HepG2 (cell line): ENCODE results near the gene SGF29.
"Not testable (repeated sequence)": the region's sequence is repeated elsewhere in the genome, so short reads cannot be mapped to it uniquely, and the experiment has no call there.

ENCODE experiments used
- CTCF ChIP-seq: sonication (generic); formaldehyde crosslinking; IDR thresholded peaks from 2 replicates; pipeline ENCODE4 v1.5.0; 2020; ENCODE audit warnings: mild to moderate bottlenecking, missing genetic modification reagents, moderate library complexity
- ISL2 ChIP-seq: sonication (generic); formaldehyde crosslinking; IDR thresholded peaks from 2 replicates; pipeline ENCODE4 v1.5.0; 2020; ENCODE audit warnings: missing genetic modification reagents
- MYC ChIP-seq: sonication (generic); formaldehyde crosslinking; IDR thresholded peaks from 2 replicates; pipeline ENCODE4 v1.9.0; 2021; ENCODE audit warnings: missing genetic modification reagents, borderline replicate concordance
- NFE2 ChIP-seq: sonication (generic); formaldehyde crosslinking; IDR thresholded peaks from 2 replicates; pipeline ENCODE4 v1.4.0; 2020; ENCODE audit warnings: missing genetic modification reagents
- RELA ChIP-seq: sonication (generic); formaldehyde crosslinking; IDR thresholded peaks from 2 replicates; pipeline ENCODE4 v1.4.0; 2020; ENCODE audit warnings: missing genetic modification reagents
- SMYD3 ChIP-seq: sonication (generic); formaldehyde crosslinking; IDR thresholded peaks from 2 replicates; pipeline ENCODE4 v1.8.1; 2023; ENCODE audit warnings: mild to moderate bottlenecking, missing genetic modification reagents
- ZFP36L1 ChIP-seq: sonication (generic); formaldehyde crosslinking; IDR thresholded peaks from 2 replicates; pipeline ENCODE4 v1.8.0; 2022; ENCODE audit warnings: mild to moderate bottlenecking, missing genetic modification reagents, moderate library complexity
- TF ChIP-seq, protein P1 (sequence below): sonication (generic); formaldehyde crosslinking; IDR thresholded peaks from 2 replicates; pipeline ENCODE4 v1.4.0; 2020; ENCODE audit warnings: mild to moderate bottlenecking, low read depth, missing genetic modification reagents

- not testable (repeated sequence) for TF ChIP-seq SMYD3 (CRISPR knock-in tag); RELA; ISL2 (CRISPR knock-in tag); NFE2; CTCF; MYC; ZFP36L1 (CRISPR knock-in tag)
- TF ChIP-seq, protein P1, sequence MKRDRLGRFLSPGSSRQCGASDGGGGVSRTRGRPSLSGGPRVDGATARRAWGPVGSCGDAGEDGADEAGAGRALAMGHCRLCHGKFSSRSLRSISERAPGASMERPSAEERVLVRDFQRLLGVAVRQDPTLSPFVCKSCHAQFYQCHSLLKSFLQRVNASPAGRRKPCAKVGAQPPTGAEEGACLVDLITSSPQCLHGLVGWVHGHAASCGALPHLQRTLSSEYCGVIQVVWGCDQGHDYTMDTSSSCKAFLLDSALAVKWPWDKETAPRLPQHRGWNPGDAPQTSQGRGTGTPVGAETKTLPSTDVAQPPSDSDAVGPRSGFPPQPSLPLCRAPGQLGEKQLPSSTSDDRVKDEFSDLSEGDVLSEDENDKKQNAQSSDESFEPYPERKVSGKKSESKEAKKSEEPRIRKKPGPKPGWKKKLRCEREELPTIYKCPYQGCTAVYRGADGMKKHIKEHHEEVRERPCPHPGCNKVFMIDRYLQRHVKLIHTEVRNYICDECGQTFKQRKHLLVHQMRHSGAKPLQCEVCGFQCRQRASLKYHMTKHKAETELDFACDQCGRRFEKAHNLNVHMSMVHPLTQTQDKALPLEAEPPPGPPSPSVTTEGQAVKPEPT, result not testable (repeated sequence)
Observed at GRCh38 chr16:28607681-28608495, 54.2 kb downstream of the SGF29 start.
